ENCODE data around the gene SLC6A17. TPM values are rescaled to one million over a fixed set of nuclear protein-coding genes. Genes with fewer than 3 reads are reported as not detected.

Gene SLC6A17
- polyA plus RNA-seq, 3 donors = not detected

GRCh38 chr1:110197905-110198629 lies 47.8 kb downstream of the SLC6A17 start:
- Mint-ChIP-seq H3K4me3 (no peak overlapping the region), H3K36me3 (no peaks in the 10 kb centered on the region), H3K27ac (peak overlapping the region in 1 of 7 donors; percentile 40), H3K4me1 (peaks cover under 1% of the 10 kb centered on the region), H3K27me3 (ENCODE audit: low read depth in 3 of 3) (peaks cover 0 to 3% (median 0%) of the 10 kb centered on the region in 3 donors), H3K9me3 (no peaks in the 10 kb centered on the region)
- DNase-seq = no peak
- H4K20me1 ChIP-seq (ENCODE audit: insufficient read depth, low read length) = no peaks in the 10 kb centered on the region
- no peaks in the 10 kb centered on the region for H3K36me3 ChIP-seq (replicated peaks in 1 of 2; ENCODE audit: control insufficient read depth in 1 of 2, insufficient read depth in 2 of 2, low read length in 2 of 2)
- no peaks in the 10 kb centered on the region for H3K4me1 ChIP-seq (ENCODE audit: control insufficient read depth in 1 of 2, insufficient read depth in 2 of 2, low read length in 2 of 2)
- H3K27me3 ChIP-seq (ENCODE audit: control insufficient read depth in 2 of 2, insufficient read depth in 2 of 2, low read length in 2 of 2) = no peaks in the 10 kb centered on the region
- no peak for TF ChIP-seq CTCF (IDR thresholded peaks at IDR 0.05)
- no peak overlapping the region for H3K9ac ChIP-seq (ENCODE audit: insufficient read depth, low read length, poor library complexity, severe bottlenecking)
- no peaks in the 10 kb centered on the region for H3K79me2 ChIP-seq (ENCODE audit: insufficient read depth, low read length)
- intact Hi-C loops (cut with micrococcal nuclease) = loop anchor here in 1 of 2 donors (2.0 kb wide), 1 partner anchor 299 kb away; no protein-coding TSS in a partner anchor
- H3K4me3 ChIP-seq (replicated peaks in 1 of 3; ENCODE audit: low read depth in 2 of 3, low read length in 3 of 3) = no peak overlapping the region
- H3K27ac ChIP-seq (ENCODE audit: low read depth in 1 of 2, low read length in 2 of 2) = no peak overlapping the region
- no peak overlapping the region for H2AFZ ChIP-seq (ENCODE audit: insufficient read depth, low read depth, low read length, poor library complexity, severe bottlenecking)
- 98% methylated on average over 21 of the region's 23 CpGs for WGBS (ENCODE audit: insufficient coverage)
- no peaks in the 10 kb centered on the region for H3K9me3 ChIP-seq (replicated peaks in 1 of 2; ENCODE audit: control insufficient read depth in 1 of 2, insufficient read depth in 1 of 2, low read length in 2 of 2)
- no peak overlapping the region for H3K4me2 ChIP-seq (replicated peaks; ENCODE audit: extremely low read depth, low read length, poor library complexity, severe bottlenecking)

GRCh38 chr1:110198746-110199145 lies 48.5 kb downstream of the SLC6A17 start:
- no peak for TF ChIP-seq CTCF (IDR thresholded peaks at IDR 0.05)
- no peak overlapping the region for H3K9ac ChIP-seq (ENCODE audit: insufficient read depth, low read length, poor library complexity, severe bottlenecking)
- H3K27me3 ChIP-seq (ENCODE audit: control insufficient read depth in 2 of 2, insufficient read depth in 2 of 2, low read length in 2 of 2) = no peaks in the 10 kb centered on the region
- Mint-ChIP-seq H3K36me3 (no peaks in the 10 kb centered on the region), H3K27me3 (ENCODE audit: low read depth in 3 of 3) (peaks cover 0 to 3% (median 0%) of the 10 kb centered on the region in 3 donors), H3K4me1 (peaks cover 4% of the 10 kb centered on the region), H3K4me3 (no peak overlapping the region), H3K9me3 (no peaks in the 10 kb centered on the region), H3K27ac (no peak overlapping the region)
- H3K27ac ChIP-seq (ENCODE audit: low read depth in 1 of 2, low read length in 2 of 2) = no peak overlapping the region
- no peaks in the 10 kb centered on the region for H3K79me2 ChIP-seq (ENCODE audit: insufficient read depth, low read length)
- no peak overlapping the region for H2AFZ ChIP-seq (ENCODE audit: insufficient read depth, low read depth, low read length, poor library complexity, severe bottlenecking)
- H4K20me1 ChIP-seq (ENCODE audit: insufficient read depth, low read length) = no peaks in the 10 kb centered on the region
- no peaks in the 10 kb centered on the region for H3K9me3 ChIP-seq (replicated peaks in 1 of 2; ENCODE audit: control insufficient read depth in 1 of 2, insufficient read depth in 1 of 2, low read length in 2 of 2)
- H3K36me3 ChIP-seq (replicated peaks in 1 of 2; ENCODE audit: control insufficient read depth in 1 of 2, insufficient read depth in 2 of 2, low read length in 2 of 2) = no peaks in the 10 kb centered on the region
- intact Hi-C loops (cut with micrococcal nuclease) = no loop called here
- no peak for DNase-seq
- H3K4me1 ChIP-seq (ENCODE audit: control insufficient read depth in 1 of 2, insufficient read depth in 2 of 2, low read length in 2 of 2) = no peaks in the 10 kb centered on the region
- no peak overlapping the region for H3K4me3 ChIP-seq (replicated peaks in 1 of 3; ENCODE audit: low read depth in 2 of 3, low read length in 3 of 3)
- WGBS (ENCODE audit: insufficient coverage) = 94% methylated on average over 2 of the region's 2 CpGs
- H3K4me2 ChIP-seq (replicated peaks; ENCODE audit: extremely low read depth, low read length, poor library complexity, severe bottlenecking) = no peak overlapping the region
